Measurements from ENCODE around the gene SPPL3.
"Not testable (repeated sequence)": the region's sequence is repeated elsewhere in the genome, so short reads cannot be mapped to it uniquely, and the experiment has no call there.

SPPL3 gene

GRCh38 chr12:120814203-120814902 is 89.8 kb downstream of the SPPL3 start:
- DNase-seq: no peak

GRCh38 chr12:120813588-120814153 is 90.5 kb downstream of the SPPL3 start:
- DNase-seq: no peak

DNA sequence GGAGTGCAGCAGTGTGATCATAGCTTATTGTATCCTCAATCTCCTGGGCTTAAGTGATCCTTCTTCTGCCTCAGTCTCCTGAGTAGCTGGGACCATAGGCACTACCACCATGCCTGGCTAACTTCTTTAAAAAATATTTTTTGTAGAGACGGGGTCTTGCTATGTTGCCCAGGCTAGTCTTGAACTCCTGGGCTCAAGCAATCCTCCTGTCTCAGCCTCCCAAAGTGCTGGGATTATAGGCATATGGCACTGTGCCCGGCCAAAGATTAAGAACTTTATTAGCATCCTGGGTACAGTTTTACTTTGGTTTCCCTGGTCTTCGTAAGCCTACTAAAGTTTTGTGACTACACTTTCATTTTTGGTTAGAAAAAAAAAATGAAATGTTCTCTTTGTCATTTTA is 94.1 kb downstream of the SPPL3 start:
- DNase-seq: no peak

DNA sequence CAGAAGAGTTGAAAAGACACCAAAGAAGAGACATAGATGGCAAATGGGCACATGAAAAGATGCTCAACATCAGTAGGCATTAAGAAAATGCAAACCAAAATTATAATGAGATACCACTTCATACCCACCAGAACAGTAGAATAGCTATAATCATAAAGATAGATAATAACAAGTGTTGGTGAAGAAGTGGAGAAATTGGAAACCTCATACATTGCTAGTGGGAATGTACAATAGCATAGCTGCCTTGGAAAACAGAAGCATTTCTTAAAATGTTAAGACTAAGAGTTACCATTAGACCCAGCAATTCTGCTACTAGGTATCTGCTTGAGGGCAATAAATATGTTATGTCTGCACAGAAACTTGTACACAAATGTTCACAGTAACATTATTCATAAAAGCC is 99.7 kb downstream of the SPPL3 start:
- DNase-seq: no peak

- DNase-seq: no peak
These were observed 103.0 kb downstream of the SPPL3 start for GRCh38 chr12:120801146-120801545.

- DNase-seq: no peak
These were observed 103.5 kb downstream of the SPPL3 start for GRCh38 chr12:120800665-120801064.

- no peak for DNase-seq
These were observed 104.7 kb downstream of the SPPL3 start for GRCh38 chr12:120799243-120800045.

DNA sequence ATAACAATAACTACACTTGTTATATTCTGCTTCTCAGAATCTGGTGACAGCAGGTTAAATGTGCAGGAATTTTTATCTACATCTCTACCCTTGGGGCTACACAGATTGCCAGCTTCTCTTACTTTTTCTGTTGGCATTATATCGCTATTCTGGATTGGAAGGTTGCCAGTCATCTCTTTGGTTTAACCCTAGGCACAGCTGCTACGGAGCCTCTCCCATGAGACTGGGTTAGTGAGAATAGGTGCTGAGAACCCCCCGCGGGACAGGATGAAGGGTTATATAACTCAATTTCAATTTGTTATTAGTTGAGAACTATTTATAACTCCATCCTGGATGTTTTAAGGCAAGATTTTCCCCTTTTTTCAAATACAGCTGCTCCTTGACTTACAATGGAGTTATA is 105.5 kb downstream of the SPPL3 start:
- DNase-seq: no peak

DNA sequence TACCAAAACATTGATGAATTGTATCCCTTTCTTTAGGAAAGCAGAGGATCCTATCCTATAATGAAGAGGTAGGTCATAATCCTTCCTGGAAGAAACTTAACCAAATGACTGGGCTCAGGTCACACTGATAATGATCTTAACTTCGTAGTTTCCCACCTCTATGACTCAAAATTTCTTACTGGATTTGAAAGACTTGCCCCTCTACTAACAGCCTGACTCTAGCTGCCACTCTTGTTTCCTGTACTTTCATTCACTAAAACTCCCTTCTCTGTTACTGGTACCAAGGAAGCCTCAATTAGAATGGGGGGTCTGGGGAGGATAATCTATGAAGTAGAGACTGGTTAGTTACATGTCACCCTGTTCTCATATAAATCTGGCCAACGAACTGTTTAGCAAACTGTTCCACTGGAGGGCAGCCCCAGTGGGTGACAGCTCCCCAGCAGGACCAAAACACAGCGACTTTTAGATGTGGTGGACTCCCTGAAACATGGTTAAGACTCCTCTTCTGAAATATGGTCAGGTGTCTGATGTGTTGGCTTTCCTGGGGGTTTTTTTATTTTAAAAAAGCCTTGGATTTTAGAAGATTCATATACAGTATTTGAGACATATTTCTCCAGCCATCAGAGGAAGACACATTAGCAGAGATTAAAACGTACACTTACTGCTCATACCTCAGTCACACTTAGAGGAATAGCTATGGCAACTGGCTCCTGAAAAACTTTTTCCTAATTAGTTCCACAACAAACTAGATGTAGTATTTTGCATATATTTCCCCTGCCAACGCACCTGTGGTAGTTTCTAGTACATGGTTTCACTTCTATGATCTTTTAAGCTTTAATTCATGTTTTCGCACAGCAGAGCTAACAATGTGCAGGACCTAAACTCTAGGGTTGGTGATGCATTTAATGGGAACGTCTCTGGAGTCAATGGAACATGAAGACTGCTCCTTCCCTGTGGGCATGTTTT is 106.2 kb downstream of the SPPL3 start:
- no peak for DNase-seq

DNA sequence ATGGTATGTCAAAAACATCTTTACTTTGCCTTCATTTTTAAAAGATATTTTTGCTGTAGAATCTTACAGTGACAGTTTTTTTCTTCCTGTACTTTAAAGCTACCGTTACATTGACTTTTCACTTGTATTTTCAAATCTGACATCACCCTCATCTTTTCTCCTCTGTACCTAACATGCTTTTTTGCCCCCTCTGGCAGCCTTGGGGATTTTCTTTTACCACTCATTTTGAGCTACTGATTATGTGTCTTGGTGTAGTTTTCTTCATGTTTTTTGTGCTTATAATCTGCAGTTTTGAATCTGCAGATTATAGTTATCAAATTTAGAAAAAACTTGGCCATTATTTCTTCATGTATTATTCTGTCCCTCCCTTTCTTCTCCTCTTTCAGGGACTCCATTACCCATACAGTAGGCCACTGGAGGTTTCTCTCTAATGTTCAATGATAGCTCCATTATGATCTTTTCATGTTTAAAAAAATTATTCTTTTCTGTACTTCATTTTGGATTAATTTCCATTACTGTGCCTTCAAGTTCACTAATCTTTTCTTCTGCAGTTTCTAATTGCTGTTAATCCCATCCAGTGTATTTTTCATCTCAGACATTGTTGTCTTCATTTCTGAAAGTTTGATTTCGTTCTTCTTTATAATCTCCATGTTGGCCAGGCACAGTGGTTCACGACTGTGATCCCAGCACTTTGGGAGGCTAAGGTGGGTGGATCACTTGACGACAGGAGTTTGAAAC is 108.5 kb downstream of the SPPL3 start:
- no peak for DNase-seq

DNA sequence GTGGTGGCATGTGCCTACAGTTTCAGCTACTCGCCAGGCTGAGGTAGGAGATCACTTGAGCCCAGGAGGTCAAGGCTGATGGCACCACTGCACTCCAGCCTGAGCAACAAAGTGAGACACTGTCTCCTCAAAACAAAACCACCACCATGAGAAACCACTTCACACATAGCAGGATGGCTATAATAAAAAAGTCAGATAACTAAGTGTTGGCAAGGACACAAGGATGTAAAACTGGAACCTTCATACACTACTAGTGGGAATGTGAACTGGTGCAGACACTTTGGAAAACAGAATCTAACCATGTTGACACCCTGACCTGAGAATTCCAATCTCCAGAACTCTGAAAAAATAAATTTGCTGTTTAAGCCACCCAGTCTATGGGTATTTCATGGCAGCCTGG is 110.8 kb downstream of the SPPL3 start:
- DNase-seq: no peak

DNA sequence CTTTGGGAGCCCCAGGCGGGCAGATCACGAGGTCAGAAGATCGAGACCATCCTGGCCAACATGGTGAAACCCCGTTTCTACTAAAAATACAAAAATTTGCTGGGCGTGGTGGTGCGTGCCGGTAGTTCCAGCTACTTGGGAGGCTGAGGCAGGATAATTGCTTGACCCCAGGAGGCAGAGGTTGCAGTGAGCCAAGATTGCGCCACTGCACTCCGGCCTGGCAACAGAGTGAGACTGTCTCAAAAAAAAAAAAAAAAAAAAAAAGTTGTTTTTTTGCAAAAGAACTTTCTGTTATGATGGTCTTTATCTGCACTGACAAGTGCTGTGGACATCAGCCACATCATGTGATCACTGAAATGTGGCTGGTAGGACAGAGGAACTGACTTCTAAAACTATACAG is 111.7 kb downstream of the SPPL3 start:
- DNase-seq: not testable (repeated sequence)

DNA sequence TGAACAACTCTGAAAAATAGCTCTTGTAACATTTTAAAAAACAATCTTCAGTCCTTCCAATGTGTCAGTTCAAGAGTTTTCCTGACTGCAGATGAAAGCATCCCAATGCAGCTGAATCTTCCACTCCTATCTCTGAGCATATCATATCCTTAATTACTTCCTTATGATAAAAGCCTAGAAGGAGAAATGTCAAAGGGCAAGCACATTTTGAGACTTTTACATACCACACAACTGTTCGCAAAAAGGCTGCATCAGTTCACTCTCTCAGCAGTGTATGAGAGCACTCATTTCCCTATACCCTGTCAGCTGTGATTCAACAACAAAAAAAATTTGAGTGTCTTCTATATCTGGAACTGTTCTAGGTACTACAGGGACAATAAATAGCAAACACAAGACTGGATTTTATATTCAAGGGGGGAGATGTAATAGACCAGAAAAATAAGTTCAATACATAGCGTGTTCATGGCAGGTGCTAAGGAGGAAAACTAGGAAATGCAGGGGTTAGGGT is 112.4 kb downstream of the SPPL3 start:
- DNase-seq: no peak

GRCh38 chr12:120790114-120790513 is 114.0 kb downstream of the SPPL3 start:
- no peak for DNase-seq

GRCh38 chr12:120787889-120788288 is 116.3 kb downstream of the SPPL3 start:
- no peak for DNase-seq

- no peak for DNase-seq
These were observed 119.4 kb downstream of the SPPL3 start for GRCh38 chr12:120784804-120785203.

- DNase-seq: no peak
These were observed 121.0 kb downstream of the SPPL3 start for GRCh38 chr12:120783197-120783596.

GRCh38 chr12:120775862-120776552 is 128.2 kb downstream of the SPPL3 start:
- no peak for DNase-seq

DNA sequence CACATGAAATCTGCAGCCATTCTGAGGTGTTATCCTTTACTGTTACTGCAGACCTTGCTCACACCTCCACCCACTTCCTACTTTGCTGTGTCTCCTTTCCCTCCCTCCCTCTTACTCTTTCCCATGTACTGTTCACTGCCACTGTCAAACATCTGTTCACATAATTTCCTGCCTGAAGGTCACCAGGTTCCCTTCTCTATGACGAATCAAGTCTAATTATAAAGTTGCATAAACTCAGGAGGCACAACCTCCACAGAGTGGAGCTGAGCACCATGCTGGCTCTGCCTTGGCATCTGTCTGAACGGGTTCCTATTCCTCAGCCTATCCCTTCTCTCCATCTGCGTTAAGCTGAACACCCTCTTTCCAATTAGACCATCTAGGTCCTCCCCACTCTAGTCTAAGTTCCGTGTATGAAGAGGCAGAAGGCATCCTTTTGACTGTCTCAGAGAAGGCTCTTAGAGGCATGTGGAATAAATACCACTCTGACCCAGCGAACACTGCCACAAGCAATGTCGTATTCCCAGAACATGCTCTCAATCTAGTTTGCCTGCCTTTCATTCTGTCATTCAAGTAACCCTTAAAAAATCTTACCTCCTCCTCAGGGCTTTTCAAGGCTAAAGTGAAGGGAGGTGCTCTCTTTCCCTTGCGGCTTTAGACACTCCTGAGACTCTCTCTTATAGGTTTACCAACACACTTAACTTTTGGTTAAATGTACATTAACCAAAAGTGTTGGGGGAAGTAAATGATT is 129.8 kb downstream of the SPPL3 start:
- no peak for DNase-seq

GRCh38 chr12:120771097-120771496 is 133.1 kb downstream of the SPPL3 start:
- DNase-seq: no peak

All from right hindlimb (tissue), 1 donor.